Measurements from ENCODE around the gene KATNAL1.
A peak's percentile ranks its signal among the peaks of the same experiment; 100 is the strongest.

Gene KATNAL1

DNA sequence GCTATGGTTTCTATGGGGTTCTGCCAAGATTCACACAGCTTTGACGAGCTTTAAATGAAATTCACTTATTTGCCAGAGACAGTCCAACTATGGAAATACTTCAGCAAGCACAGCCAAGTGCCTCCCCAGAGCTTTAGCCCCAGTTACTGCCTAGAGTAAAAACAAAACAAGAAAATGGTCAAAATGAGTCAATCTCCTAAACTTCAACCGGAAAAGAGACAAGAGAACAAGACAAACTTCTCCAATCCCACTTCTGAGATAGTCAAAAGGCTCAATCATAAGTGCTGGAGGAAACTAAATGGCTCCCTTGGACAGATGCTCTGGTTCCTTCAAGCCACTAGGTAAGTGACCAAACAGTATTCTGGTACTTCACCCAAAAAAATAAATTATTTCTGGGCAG lies 65.8 kb downstream of the KATNAL1 start:
- Histone ChIP-seq H3K4me2 (no peak overlapping the region), H3K36me3 (peaks cover 0 to 48% (median 29%) of the 10 kb centered on the region in 11 experiments; a peak in 15 of 22 replicates), H3K27ac (no peak overlapping the region), H4K20me1 (no peaks in the 10 kb centered on the region), H3K4me3 (no peak overlapping the region), H3K9me3 (replicated peaks in 1 of 11) (peaks cover 8 to 25% (median 18%) of the 10 kb centered on the region in 11 experiments; a peak in 18 of 22 replicates), H3K27me3 (no peaks in the 10 kb centered on the region), H3K9ac (no peak overlapping the region), H3K4me1 (no peaks in the 10 kb centered on the region)
- TF ChIP-seq Cebpa-rat (IDR thresholded peaks at IDR 0.05), result no peak

DNA sequence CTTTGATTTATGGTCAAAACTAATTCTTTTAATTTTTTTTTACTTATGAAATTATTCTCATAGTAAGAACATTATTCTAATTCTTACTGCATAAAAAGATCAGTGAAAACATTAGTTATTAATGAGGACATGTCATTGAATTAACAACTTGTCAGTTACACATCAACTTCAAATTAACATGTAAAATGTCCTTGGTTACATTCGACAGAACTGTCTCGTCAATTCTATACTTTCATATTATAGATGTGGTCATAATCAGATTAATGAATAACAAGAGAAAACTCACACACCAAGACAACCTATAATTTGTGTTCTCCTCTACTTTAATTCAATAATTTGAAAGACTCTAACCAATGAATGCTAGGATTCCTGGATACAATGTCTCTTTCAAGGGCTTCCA lies 66.7 kb downstream of the KATNAL1 start:
- H3K27me3 ChIP-seq, result no peaks in the 10 kb centered on the region
- no peak overlapping the region for H3K9ac ChIP-seq
- no peaks in the 10 kb centered on the region for H4K20me1 ChIP-seq
- peaks cover 0 to 16% (median 9%) of the 10 kb centered on the region in 11 experiments; a peak in 16 of 22 replicates for H3K9me3 ChIP-seq (replicated peaks in 1 of 11)
- no peaks in the 10 kb centered on the region for H3K4me1 ChIP-seq
- no peak overlapping the region for H3K4me2 ChIP-seq
- no peak overlapping the region for H3K27ac ChIP-seq
- TF ChIP-seq Cebpa-rat (IDR thresholded peaks at IDR 0.05), result no peak
- no peak overlapping the region for H3K4me3 ChIP-seq
- peaks cover 0 to 48% (median 35%) of the 10 kb centered on the region in 11 experiments; a peak in 16 of 22 replicates for H3K36me3 ChIP-seq

DNA sequence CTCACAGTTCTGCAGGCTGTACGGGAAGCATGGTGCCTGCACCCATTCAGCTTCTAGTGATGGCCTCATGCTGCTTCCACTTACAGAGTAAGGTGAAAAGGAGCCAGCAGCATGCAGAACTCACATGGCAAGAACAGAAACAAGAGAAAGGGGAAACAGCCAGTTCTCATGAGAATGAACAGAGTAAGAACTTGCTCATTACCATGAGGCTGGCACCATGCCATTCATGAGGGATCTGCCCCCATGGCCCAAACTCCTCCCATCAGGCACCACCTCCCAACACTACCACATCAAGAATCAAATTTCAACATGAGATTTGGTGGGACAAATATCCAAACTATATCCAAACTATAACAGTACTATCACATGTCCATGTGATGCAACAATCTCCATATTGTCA lies 72.1 kb downstream of the KATNAL1 start:
- no peaks in the 10 kb centered on the region for H4K20me1 ChIP-seq
- no peak overlapping the region for H3K9ac ChIP-seq
- peaks cover 12 to 68% (median 42%) of the 10 kb centered on the region in 11 experiments; a peak in 21 of 22 replicates for H3K36me3 ChIP-seq

DNA sequence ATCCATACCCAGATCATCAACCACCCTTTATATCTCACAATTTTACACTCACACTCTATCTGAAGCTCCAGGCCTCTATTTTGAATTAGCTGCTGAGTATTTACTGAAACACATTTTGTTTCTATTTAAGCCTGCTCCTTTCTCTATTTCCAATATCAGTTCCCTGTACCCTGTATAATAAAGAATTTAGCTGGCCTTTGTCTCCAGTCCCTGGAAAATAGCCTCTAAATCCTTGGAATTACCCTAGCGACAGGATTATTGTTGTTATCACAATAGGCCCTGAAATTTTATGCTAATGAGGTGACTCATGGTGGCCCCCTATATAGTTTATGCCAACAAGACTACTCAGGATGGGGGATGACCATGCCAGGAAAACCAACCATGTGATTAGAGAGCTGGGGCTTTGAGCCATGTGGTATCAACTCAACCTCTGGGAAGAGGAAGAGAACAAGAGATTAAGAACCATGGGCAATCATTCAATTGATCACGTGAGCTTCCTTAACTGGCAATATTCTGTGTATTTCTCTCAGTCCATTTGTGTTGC lies 72.7 kb downstream of the KATNAL1 start:
- Histone ChIP-seq H3K9ac (no peak overlapping the region), H4K20me1 (no peaks in the 10 kb centered on the region), H3K36me3 (peaks cover 15 to 68% (median 41%) of the 10 kb centered on the region in 11 experiments; a peak in 21 of 22 replicates), H3K4me3 (no peak overlapping the region), H3K4me1 (no peaks in the 10 kb centered on the region), H3K27me3 (no peaks in the 10 kb centered on the region), H3K27ac (no peak overlapping the region), H3K4me2 (no peak overlapping the region), H3K9me3 (replicated peaks in 1 of 11) (peaks cover 0 to 4% (median 0%) of the 10 kb centered on the region in 11 experiments; a peak in 1 of 22 replicates)
- TF ChIP-seq Cebpa-rat (IDR thresholded peaks at IDR 0.05), result no peak

More for the DNA sequence above, 72.1 kb downstream of the KATNAL1 start:
- H3K9me3 ChIP-seq (replicated peaks in 1 of 11), result peaks cover 0 to 4% (median 0%) of the 10 kb centered on the region in 11 experiments; a peak in 1 of 22 replicates
- no peak for TF ChIP-seq Cebpa-rat (IDR thresholded peaks at IDR 0.05)
- H3K4me2 ChIP-seq, result no peak overlapping the region
- no peak overlapping the region for H3K4me3 ChIP-seq
- H3K27ac ChIP-seq, result no peak overlapping the region
- H3K4me1 ChIP-seq, result no peaks in the 10 kb centered on the region
- H3K27me3 ChIP-seq, result no peaks in the 10 kb centered on the region

DNA sequence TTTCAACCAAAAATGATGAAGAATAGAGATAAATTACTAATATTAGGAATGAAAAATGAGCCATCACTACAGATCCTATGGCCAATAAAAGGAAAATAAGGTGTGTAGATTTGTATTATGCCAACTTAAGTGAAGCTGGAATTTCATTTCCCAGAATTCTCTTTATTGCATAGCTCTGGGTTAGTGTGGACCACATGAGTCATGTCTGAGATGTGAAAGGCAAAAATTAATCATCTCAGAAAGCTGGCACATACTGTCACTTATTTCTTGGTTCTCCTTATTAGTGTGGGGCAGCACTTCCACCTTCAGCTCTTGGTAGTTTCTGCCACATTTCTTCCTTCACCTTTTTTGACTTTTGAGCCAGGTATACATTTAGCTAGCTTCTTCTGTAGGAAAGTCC lies 82.6 kb downstream of the KATNAL1 start:
- H4K20me1 ChIP-seq, result no peaks in the 10 kb centered on the region
- H3K9ac ChIP-seq, result no peak overlapping the region
- no peaks in the 10 kb centered on the region for H3K27me3 ChIP-seq
- no peak overlapping the region for H3K27ac ChIP-seq
- H3K9me3 ChIP-seq (replicated peaks in 1 of 11), result peaks cover 38 to 45% (median 39%) of the 10 kb centered on the region in 11 experiments
- peaks cover 57 to 97% (median 86%) of the 10 kb centered on the region in 11 experiments for H3K36me3 ChIP-seq
- peaks cover 0 to 3% (median 0%) of the 10 kb centered on the region in 10 experiments; a peak in 2 of 20 replicates for H3K4me1 ChIP-seq
- H3K4me2 ChIP-seq, result no peak overlapping the region
- H3K4me3 ChIP-seq, result no peak overlapping the region
- no peak for TF ChIP-seq Cebpa-rat (IDR thresholded peaks at IDR 0.05)

DNA sequence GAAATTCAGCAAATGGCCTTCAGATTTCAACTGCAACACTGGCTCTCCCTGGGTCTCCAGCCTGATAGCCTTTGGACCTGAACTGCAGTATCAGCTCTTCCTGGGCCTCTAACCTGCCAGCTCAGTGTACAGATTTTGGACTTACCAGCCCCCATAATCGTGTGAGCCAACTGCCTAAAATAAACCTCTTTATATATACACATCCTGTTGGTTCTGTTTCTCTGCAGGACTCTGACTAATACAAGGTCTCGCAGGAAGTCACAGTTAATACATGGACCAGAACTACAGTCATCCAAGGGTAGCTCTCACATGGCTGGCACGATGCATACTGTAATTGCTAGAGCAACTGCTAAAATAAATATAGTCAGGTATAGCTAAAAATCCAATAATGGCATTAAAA lies 85.1 kb downstream of the KATNAL1 start:
- no peak overlapping the region for H3K27ac ChIP-seq
- H3K4me2 ChIP-seq, result no peak overlapping the region
- no peak overlapping the region for H3K9ac ChIP-seq
- no peaks in the 10 kb centered on the region for H3K27me3 ChIP-seq
- peaks cover 43 to 86% (median 75%) of the 10 kb centered on the region in 11 experiments for H3K36me3 ChIP-seq
- no peaks in the 10 kb centered on the region for H4K20me1 ChIP-seq
- peak overlapping the region in 1 of 10 experiments; percentile 3; a peak in 2 of 20 replicates for H3K4me3 ChIP-seq
- peaks cover 0 to 3% (median 0%) of the 10 kb centered on the region in 10 experiments; a peak in 2 of 20 replicates for H3K4me1 ChIP-seq
- H3K9me3 ChIP-seq (replicated peaks in 1 of 11), result peaks cover 38 to 47% (median 41%) of the 10 kb centered on the region in 11 experiments
- no peak for TF ChIP-seq Cebpa-rat (IDR thresholded peaks at IDR 0.05)

DNA sequence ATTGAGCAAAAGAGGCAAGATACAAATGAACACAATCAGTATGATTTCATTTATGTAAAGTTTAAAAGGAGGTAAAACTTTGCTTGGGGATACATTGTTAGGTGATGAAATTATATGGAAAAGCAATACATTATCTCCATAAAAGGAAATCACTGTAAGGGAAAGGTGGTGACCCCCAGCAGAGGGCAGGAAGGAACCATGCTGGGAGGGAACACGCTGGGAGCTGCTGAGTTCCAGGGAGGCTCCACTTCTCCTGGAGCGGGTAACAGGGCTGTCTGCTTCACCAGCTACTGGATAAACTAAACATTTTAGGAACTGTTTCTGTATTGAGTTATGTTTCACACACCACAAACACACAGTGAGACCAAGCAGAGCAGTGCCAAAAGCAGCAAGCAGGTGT lies 91.2 kb downstream of the KATNAL1 start:
- Histone ChIP-seq H3K9me3 (replicated peaks in 1 of 11) (peaks cover 0 to 16% (median 8%) of the 10 kb centered on the region in 11 experiments; a peak in 11 of 22 replicates), H3K27ac (no peak overlapping the region), H3K4me3 (no peak overlapping the region), H3K36me3 (peaks cover 9 to 62% (median 35%) of the 10 kb centered on the region in 11 experiments), H3K4me2 (no peak overlapping the region), H3K9ac (no peak overlapping the region), H3K27me3 (no peaks in the 10 kb centered on the region), H3K4me1 (no peaks in the 10 kb centered on the region), H4K20me1 (no peaks in the 10 kb centered on the region)
- no peak for TF ChIP-seq Cebpa-rat (IDR thresholded peaks at IDR 0.05)

DNA sequence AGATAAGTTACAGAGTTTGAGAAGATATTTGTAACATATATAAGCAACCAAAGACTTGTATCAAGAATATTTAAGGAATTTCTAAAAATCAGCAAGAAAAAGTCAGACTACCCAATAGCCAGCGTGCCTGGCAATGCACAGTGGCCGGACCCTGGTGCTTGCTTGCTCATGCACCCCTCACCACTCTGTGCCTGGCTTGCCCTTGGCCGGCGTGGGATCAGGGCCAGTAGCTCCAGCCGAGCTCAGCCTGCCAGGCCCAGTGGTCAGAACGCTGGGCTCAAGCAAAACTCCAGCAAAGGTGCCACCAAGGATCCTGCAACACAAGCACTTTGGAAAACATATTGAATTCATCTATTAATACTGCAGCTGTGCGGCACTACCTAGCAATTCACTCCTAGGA lies 95.1 kb downstream of the KATNAL1 start:
- no peak for TF ChIP-seq Cebpa-rat (IDR thresholded peaks at IDR 0.05)
- Histone ChIP-seq H3K27ac (no peak overlapping the region), H3K4me3 (no peak overlapping the region), H3K4me2 (no peak overlapping the region), H3K9me3 (replicated peaks in 1 of 11) (peaks cover 0 to 16% (median 7%) of the 10 kb centered on the region in 11 experiments; a peak in 10 of 22 replicates), H3K27me3 (no peaks in the 10 kb centered on the region), H3K36me3 (peaks cover 17 to 66% (median 48%) of the 10 kb centered on the region in 11 experiments), H3K9ac (no peak overlapping the region), H4K20me1 (no peaks in the 10 kb centered on the region), H3K4me1 (no peaks in the 10 kb centered on the region)

DNA sequence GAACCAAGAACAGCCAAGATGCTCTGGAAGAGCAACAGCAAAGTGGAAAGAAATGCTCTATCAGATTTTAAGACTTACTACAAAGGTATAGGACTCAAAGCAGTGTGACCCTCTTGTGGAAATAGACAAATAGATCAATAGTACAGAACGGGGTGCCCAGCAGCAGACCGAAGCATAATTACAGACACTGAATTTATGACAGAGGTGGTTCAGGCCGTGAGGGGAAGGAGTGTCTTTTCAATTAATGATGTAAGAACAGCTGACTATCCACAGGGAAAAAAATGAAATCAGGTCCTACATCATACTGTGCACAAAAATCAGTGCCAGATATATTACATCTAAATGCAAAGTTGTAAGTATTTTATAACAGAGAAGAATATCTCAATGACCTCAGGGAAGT lies 95.6 kb downstream of the KATNAL1 start:
- no peak overlapping the region for H3K27ac ChIP-seq
- H3K4me2 ChIP-seq, result no peak overlapping the region
- no peaks in the 10 kb centered on the region for H4K20me1 ChIP-seq
- H3K9me3 ChIP-seq (replicated peaks in 1 of 11), result peaks cover 0 to 15% (median 7%) of the 10 kb centered on the region in 11 experiments; a peak in 9 of 22 replicates
- no peak overlapping the region for H3K9ac ChIP-seq
- no peak overlapping the region for H3K4me3 ChIP-seq
- no peaks in the 10 kb centered on the region for H3K4me1 ChIP-seq
- no peaks in the 10 kb centered on the region for H3K27me3 ChIP-seq
- no peak for TF ChIP-seq Cebpa-rat (IDR thresholded peaks at IDR 0.05)
- H3K36me3 ChIP-seq, result peaks cover 16 to 64% (median 48%) of the 10 kb centered on the region in 11 experiments; a peak in 21 of 22 replicates

DNA sequence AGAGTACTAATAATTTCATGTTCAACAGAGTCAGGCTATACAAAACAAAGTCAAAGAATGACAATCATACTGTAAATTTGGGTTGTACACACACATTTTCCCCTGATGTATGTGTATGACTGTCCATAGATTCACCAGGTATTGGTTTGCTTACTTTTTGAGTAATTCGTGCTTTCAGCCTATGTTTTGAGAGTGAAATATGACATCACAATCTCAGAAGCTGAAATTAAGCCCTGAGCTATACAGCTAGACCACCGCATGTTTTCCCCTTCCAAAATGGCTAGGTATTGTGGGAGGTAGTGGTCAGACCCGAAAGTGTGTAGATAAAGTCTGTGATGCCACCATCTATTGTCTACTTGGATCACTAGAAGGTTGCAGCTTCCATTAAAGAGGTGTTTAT lies 102.8 kb downstream of the KATNAL1 start:
- H3K36me3 ChIP-seq, result peaks cover 7 to 60% (median 35%) of the 10 kb centered on the region in 11 experiments; a peak in 16 of 22 replicates
- no peaks in the 10 kb centered on the region for H3K27me3 ChIP-seq
- H3K27ac ChIP-seq, result no peak overlapping the region
- no peak overlapping the region for H3K9ac ChIP-seq
- no peak overlapping the region for H3K4me2 ChIP-seq
- H3K9me3 ChIP-seq (replicated peaks in 1 of 11), result no peaks in the 10 kb centered on the region
- H4K20me1 ChIP-seq, result no peaks in the 10 kb centered on the region
- H3K4me1 ChIP-seq, result no peaks in the 10 kb centered on the region
- H3K4me3 ChIP-seq, result no peak overlapping the region
- TF ChIP-seq Cebpa-rat (IDR thresholded peaks at IDR 0.05), result no peak
